Mesenchymal stem cell (in vitro differentiated cells and primary cell): ENCODE measurements around the gene TMEM134.

ENCODE experiments used
- DNase-seq: peaks from one replicate; pipeline ENCODE4 v3.0.0-alpha.2; 2013
- H2AFZ ChIP-seq: one replicate; pipeline ENCODE4 v1.6.1; 2013; ENCODE audit warnings: low read depth, mild to moderate bottlenecking, control low read depth, inconsistent platforms, low read length, moderate library complexity
- H2AK5ac ChIP-seq: 2 replicates; pipeline ENCODE4 v1.6.1; 2013; ENCODE audit warnings: low read length, moderate library complexity, mild to moderate bottlenecking, inconsistent platforms; ENCODE audit not compliant: severe bottlenecking
- H2BK120ac ChIP-seq: one replicate; pipeline ENCODE4 v1.6.1; 2013; ENCODE audit warnings: low read depth, mild to moderate bottlenecking, inconsistent platforms, low read length, moderate library complexity
- H2BK12ac ChIP-seq, 2 experiments: one replicate each; pipeline ENCODE4 v1.6.1; 2013; ENCODE audit warnings: inconsistent platforms in 2 of 2, low read length in 2 of 2, mild to moderate bottlenecking in 2 of 2, moderate library complexity in 2 of 2, control low read depth in 1 of 2
- H2BK15ac ChIP-seq: one replicate; pipeline ENCODE4 v1.6.1; 2013; ENCODE audit warnings: mild to moderate bottlenecking, low read depth, inconsistent platforms; ENCODE audit not compliant: poor library complexity, severe bottlenecking
- H2BK5ac ChIP-seq: 2 replicates; pipeline ENCODE4 v1.6.1; 2013; ENCODE audit warnings: low read depth, mild to moderate bottlenecking, low read length, control low read depth, inconsistent platforms; ENCODE audit not compliant: poor library complexity, severe bottlenecking
- H3K14ac ChIP-seq, 2 experiments: one replicate each; pipeline ENCODE4 v1.6.1; 2013; ENCODE audit warnings: inconsistent platforms in 2 of 2, low read length in 2 of 2, control low read depth in 1 of 2, mild to moderate bottlenecking in 1 of 2, moderate library complexity in 1 of 2
- H3K18ac ChIP-seq, 2 experiments: one replicate each; pipeline ENCODE4 v1.6.1; 2013; ENCODE audit warnings: inconsistent platforms in 2 of 2, low read length in 2 of 2, control low read depth in 1 of 2, low read depth in 1 of 2, mild to moderate bottlenecking in 1 of 2
- H3K23ac ChIP-seq, 2 experiments: one replicate each; pipeline ENCODE4 v1.6.1; 2013; ENCODE audit warnings: inconsistent platforms in 2 of 2, low read length in 2 of 2, mild to moderate bottlenecking in 2 of 2, moderate library complexity in 2 of 2, control low read depth in 1 of 2
- H3K27ac ChIP-seq: 2 replicates; pipeline ENCODE4 v1.5.1; 2013; ENCODE audit warnings: mild to moderate bottlenecking, moderate library complexity, low read length, control low read depth, inconsistent platforms; ENCODE audit not compliant: poor library complexity, severe bottlenecking
- H3K27me3 ChIP-seq, 2 experiments: 2 replicates each; pipeline versions ENCODE4 v1.6.1 to v1.7.0; 2013; ENCODE audit warnings: low read length in 2 of 2, mild to moderate bottlenecking in 2 of 2, moderate library complexity in 2 of 2, control low read depth in 1 of 2, inconsistent platforms in 1 of 2; ENCODE audit not compliant: control insufficient read depth in 1 of 2, insufficient read depth in 1 of 2
- H3K36me3 ChIP-seq, 2 experiments: 2 replicates each; pipeline versions ENCODE4 v1.6.1 to v1.7.0; 2013; ENCODE audit warnings: low read length in 2 of 2, control low read depth in 1 of 2, inconsistent platforms in 1 of 2, low read depth in 1 of 2, mild to moderate bottlenecking in 1 of 2; ENCODE audit not compliant: insufficient read depth in 2 of 2, control insufficient read depth in 1 of 2
- H3K4ac ChIP-seq, 2 experiments: one replicate each; pipeline ENCODE4 v1.6.1; 2013; ENCODE audit warnings: inconsistent platforms in 2 of 2, low read length in 2 of 2, mild to moderate bottlenecking in 2 of 2, moderate library complexity in 2 of 2, control low read depth in 1 of 2, low read depth in 1 of 2
- H3K4me1 ChIP-seq: 2 replicates; pipeline ENCODE4 v1.6.1; 2013; ENCODE audit warnings: low read depth, low read length, control low read depth; ENCODE audit not compliant: control insufficient read depth, insufficient read depth
- H3K4me2 ChIP-seq: 2 replicates; pipeline ENCODE4 v1.6.1; 2013; ENCODE audit warnings: low read length, mild to moderate bottlenecking, inconsistent platforms; ENCODE audit not compliant: poor library complexity, severe bottlenecking
- H3K4me3 ChIP-seq, 2 experiments: 2 replicates each; pipeline versions ENCODE4 v1.5.1 to v1.7.0; 2013; ENCODE audit warnings: low read length in 2 of 2, mild to moderate bottlenecking in 2 of 2, control low read depth in 1 of 2, low read depth in 1 of 2; ENCODE audit not compliant: insufficient read depth in 1 of 2
- H3K79me1 ChIP-seq: replicated peaks from 2 replicates; pipeline ENCODE4 v1.6.1; 2013; ENCODE audit warnings: mild to moderate bottlenecking, control low read depth, low read length, inconsistent platforms; ENCODE audit not compliant: poor library complexity, severe bottlenecking
- H3K9ac ChIP-seq: 2 replicates; pipeline ENCODE4 v1.7.0; 2013; ENCODE audit warnings: mild to moderate bottlenecking, low read length, moderate library complexity
- H3K9me3 ChIP-seq: 2 replicates; pipeline ENCODE4 v1.7.0; 2013; ENCODE audit warnings: mild to moderate bottlenecking, low read length; ENCODE audit not compliant: control insufficient read depth
- H4K8ac ChIP-seq: one replicate; pipeline ENCODE4 v1.6.1; 2013; ENCODE audit warnings: inconsistent platforms, mild to moderate bottlenecking, low read length, moderate library complexity
- H4K91ac ChIP-seq: one replicate; pipeline ENCODE4 v1.6.1; 2013; ENCODE audit warnings: mild to moderate bottlenecking, low read length, inconsistent platforms
- WGBS: methylation state at CpG from one replicate; pipeline ENCODE4 v1.1.7; 2013; ENCODE audit warnings: mixed read lengths; 5-methylcytosine and 5-hydroxymethylcytosine counted together

The TMEM134 gene

DNA sequence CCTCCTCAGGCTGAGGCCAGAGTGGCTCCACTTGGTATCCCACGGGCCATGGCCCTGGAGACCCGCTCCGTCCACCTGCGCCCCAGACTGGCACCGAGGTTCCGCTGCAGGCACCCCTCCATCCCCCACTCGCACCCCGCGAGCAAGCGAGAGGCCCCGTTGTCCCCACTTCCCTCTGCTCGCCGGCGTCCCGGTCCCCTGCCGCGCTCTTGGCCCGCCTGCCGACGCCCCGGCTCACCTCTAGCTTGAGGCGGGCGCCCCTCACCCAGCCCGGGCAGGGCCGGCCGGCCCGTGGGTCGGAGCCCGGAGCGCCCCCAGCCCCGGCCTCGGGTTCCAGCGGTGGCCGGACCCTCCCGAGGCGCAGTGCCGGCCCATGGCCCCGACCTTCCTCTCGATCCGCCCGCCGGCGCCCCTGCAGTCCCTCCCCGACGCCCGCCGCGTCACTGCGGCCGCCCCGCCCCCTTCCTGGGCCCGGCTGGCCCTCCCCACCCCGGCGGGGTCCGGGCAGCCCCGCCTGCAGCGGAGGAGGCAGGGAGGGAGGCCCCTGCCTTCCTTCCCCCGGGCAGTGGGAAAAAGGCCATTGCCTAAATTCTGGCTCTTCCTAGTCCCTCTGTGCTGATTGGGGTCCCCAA, 36.0 kb upstream of the TMEM134 start, which contains the start of gene PITPNM1:
PITPNM1 (minus strand) TSS at position 414 of the 632 bp plus-strand sequence. CDS start 1,183 bp downstream, outside the sequence.
- H3K4ac ChIP-seq = peak within 1 kb of the TSS; percentile 20 to 86
- WGBS = under 1% methylated on average over 52 of the region's 58 CpGs
- H4K8ac ChIP-seq = peak within 1 kb of the TSS; percentile 74
- peak within 1 kb of the TSS; percentile 83 for H3K9ac ChIP-seq
- H2AK5ac ChIP-seq = peak within 1 kb of the TSS; percentile 63
- H3K14ac ChIP-seq = peak within 1 kb of the TSS in 1 of 2 experiments; percentile 14
- H3K4me2 ChIP-seq = peak within 1 kb of the TSS; percentile 82
- H3K27me3 ChIP-seq = no peaks in the 10 kb centered on the region
- peak within 1 kb of the TSS; percentile 66 for H2AFZ ChIP-seq
- peak within 1 kb of the TSS; percentile 92 for H4K91ac ChIP-seq
- peaks cover 9% of the 10 kb centered on the region for H3K79me1 ChIP-seq
- H2BK15ac ChIP-seq = peak within 1 kb of the TSS; percentile 77
- H3K23ac ChIP-seq = peak within 1 kb of the TSS in 1 of 2 experiments; percentile 34
- H3K9me3 ChIP-seq = no peaks in the 10 kb centered on the region
- peak within 1 kb of the TSS; percentile 86 for H3K27ac ChIP-seq
- H2BK12ac ChIP-seq = peak within 1 kb of the TSS; percentile 49 to 93
- H3K36me3 ChIP-seq = peaks cover 6 to 44% of the 10 kb centered on the region in 2 experiments
- H3K4me1 ChIP-seq = peaks cover 46% of the 10 kb centered on the region
- H3K18ac ChIP-seq = peak within 1 kb of the TSS; percentile 62 to 79
- DNase-seq = peak; percentile 68
- H3K4me3 ChIP-seq = peak within 1 kb of the TSS; percentile 67 to 91
- H2BK120ac ChIP-seq = peak within 1 kb of the TSS; percentile 77
- peak within 1 kb of the TSS; percentile 91 for H2BK5ac ChIP-seq

DNA sequence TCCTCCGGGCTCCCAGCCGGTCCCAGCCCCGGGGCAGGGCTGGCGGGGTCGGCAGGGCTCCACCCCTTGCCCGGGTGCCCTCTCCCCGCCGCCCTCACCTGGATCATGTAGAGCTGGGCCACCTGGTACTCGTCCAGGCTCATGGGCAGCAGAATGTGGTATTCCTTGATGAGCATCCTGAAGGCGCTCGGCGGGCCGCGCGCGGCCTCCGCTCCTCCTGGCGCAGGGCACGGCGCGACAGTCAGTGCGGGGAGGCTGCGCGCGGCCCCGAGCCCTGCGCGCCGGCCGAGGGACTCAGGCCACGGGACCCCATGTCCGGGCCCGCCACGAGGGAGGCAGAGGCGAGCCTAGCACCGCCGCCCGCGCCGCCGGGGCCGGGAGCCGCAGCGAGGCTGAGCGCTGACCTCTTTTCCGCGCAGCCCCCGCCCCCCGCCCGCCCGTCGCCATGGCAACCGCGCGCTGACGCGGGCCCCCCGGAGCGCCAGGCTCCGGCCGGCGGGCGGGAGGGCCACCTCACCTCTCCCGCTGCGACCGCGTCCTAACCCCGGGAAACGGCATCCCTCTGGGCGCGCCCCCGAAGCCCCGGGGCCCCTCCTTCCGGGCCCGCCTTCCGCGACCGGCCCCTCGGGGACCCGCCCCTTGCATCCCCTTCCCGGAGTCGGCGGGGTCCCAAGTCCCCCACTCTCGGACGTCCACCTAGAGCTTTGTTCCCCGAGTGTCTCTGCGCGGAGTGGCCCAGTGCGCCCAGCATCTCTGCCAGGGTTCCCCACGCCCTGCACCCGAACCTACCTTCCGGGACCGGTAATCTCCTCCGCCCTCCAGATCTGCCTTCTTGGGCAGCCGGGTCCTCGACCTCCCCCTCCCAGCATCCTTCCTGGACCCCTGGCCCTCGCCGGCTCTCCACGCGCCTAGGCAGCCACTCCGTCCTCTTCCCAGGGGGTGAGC, 35.2 kb upstream of the TMEM134 start:
- WGBS = under 1% methylated on average over 79 of the region's 101 CpGs
- Histone ChIP-seq H3K23ac (peak overlapping the region in 1 of 2 experiments; percentile 34), H3K4me1 (peaks cover 46% of the 10 kb centered on the region), H2AK5ac (no peak overlapping the region), H2BK15ac (peak overlapping the region; percentile 73), H3K18ac (peak overlapping the region; percentile 62 to 63), H2BK120ac (no peak overlapping the region), H3K9ac (peak overlapping the region; percentile 83), H4K8ac (no peak overlapping the region), H3K14ac (peak overlapping the region in 1 of 2 experiments; percentile 80), H3K27me3 (no peaks in the 10 kb centered on the region), H3K4me3 (peak overlapping the region; percentile 67 to 91), H2BK5ac (peak overlapping the region; percentile 91), H4K91ac (peak overlapping the region; percentile 6), H3K27ac (peak overlapping the region; percentile 85), H3K79me1 (peaks cover 15% of the 10 kb centered on the region), H3K36me3 (peaks cover 6 to 51% of the 10 kb centered on the region in 2 experiments), H3K9me3 (no peaks in the 10 kb centered on the region), H3K4me2 (peak overlapping the region; percentile 82), H2AFZ (no peak overlapping the region), H2BK12ac (peak overlapping the region in 1 of 2 experiments; percentile 23), H3K4ac (peak overlapping the region in 1 of 2 experiments; percentile 1)
- peak; percentile 51 for DNase-seq

DNA sequence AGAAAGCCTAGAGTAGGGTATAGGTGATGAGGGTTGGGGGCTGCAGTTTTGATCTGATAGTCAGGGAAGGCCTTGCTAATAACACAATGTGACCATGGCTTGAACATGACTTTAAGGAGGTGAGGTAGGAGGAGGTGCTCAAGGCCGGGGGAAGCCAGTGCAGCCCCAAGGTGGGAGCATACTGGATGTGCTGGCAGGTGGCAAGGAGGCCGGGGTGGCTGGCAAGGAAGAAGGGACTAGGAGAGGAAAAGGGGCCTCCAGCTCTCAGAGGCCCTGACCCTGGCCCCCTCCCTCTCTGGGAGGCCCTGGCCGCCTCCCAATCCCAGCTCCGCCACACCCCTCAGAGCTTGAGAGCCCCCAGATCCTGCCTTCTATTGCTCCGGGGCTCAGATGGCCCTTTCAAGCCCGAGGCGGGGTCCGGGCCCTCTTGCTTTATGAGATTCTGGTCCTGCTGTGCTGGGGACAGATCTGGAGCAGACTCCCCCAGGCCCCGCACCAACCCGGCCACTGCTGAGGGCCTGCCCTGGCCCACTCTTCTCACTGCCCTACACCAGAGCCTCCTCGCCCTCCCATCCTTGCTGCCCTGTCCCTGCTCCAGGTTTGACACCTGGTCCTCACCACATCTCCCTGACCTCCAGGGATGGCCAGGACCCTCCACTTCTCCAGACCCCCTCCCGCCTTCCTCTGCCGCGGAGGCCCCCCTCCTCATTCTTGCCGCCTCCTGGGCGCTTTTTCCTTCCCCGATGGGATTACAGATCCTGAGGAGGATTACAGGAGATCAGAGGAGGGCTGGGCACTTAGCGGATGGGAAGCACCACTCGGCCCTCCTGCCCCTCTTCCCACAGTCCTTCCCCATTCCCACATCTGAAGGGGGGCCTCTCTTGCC, 34.3 kb upstream of the TMEM134 start:
- H2AK5ac ChIP-seq = no peak overlapping the region
- H3K14ac ChIP-seq = peak overlapping the region in 1 of 2 experiments; percentile 80
- H4K8ac ChIP-seq = no peak overlapping the region
- no peak for DNase-seq
- H2BK15ac ChIP-seq = no peak overlapping the region
- no peak overlapping the region for H3K23ac ChIP-seq
- H3K27me3 ChIP-seq = no peaks in the 10 kb centered on the region
- no peak overlapping the region for H2BK12ac ChIP-seq
- peak overlapping the region; percentile 82 for H3K4me2 ChIP-seq
- peaks cover 6 to 60% of the 10 kb centered on the region in 2 experiments for H3K36me3 ChIP-seq
- H2BK120ac ChIP-seq = no peak overlapping the region
- peaks cover 24% of the 10 kb centered on the region for H3K79me1 ChIP-seq
- WGBS = 85% methylated on average over 14 of the region's 19 CpGs
- H3K9ac ChIP-seq = peak overlapping the region; percentile 83
- no peak overlapping the region for H2BK5ac ChIP-seq
- H3K4me3 ChIP-seq = peak overlapping the region; percentile 67 to 91
- H3K27ac ChIP-seq = no peak overlapping the region
- no peak overlapping the region for H4K91ac ChIP-seq
- H3K4ac ChIP-seq = no peak overlapping the region
- H3K18ac ChIP-seq = no peak overlapping the region
- no peaks in the 10 kb centered on the region for H3K9me3 ChIP-seq
- H3K4me1 ChIP-seq = peaks cover 45% of the 10 kb centered on the region
- no peak overlapping the region for H2AFZ ChIP-seq
